Neural cell (in vitro differentiated cells): ENCODE results near the gene MALL. TPM values are rescaled to one million over a fixed set of nuclear protein-coding genes. Genes with fewer than 3 reads are reported as not detected.
"Not testable (repeated sequence)": the region's sequence is repeated elsewhere in the genome, so short reads cannot be mapped to it uniquely, and the experiment has no call there.

ENCODE experiments used
- H2AFZ ChIP-seq: fragments of 200-600, 300-800 bp; sonication (generic), shearing (Covaris generic); 2 replicates; pipeline ENCODE4 v1.6.0; 2014; ENCODE audit warnings: low read depth, mild to moderate bottlenecking, antibody characterized with exemption, low read length, moderate library complexity
- H3F3A ChIP-seq: fragments of 200-600 bp; shearing (Covaris generic); 2 replicates; pipeline ENCODE4 v1.6.1; 2016; ENCODE audit warnings: mild to moderate bottlenecking, moderate library complexity, mixed read lengths, antibody characterized with exemption, low read length; ENCODE audit not compliant: insufficient read depth, poor library complexity, severe bottlenecking
- H3K27ac ChIP-seq: fragments of 200-600, 300-800 bp; sonication (generic), shearing (Covaris generic); 2 replicates; pipeline ENCODE4 v1.5.1; 2014; ENCODE audit warnings: mild to moderate bottlenecking, low read length, moderate library complexity
- H3K27me3 ChIP-seq: fragments of 300-800, 200-600 bp; sonication (generic), shearing (Covaris generic); 2 replicates; pipeline ENCODE4 v1.6.0; 2014; ENCODE audit warnings: mild to moderate bottlenecking, low read depth, low read length, moderate library complexity; ENCODE audit not compliant: insufficient read depth
- H3K36me3 ChIP-seq: fragments of 300-800, 200-600 bp; sonication (generic), shearing (Covaris generic); 2 replicates; pipeline ENCODE4 v1.5.1; 2014; ENCODE audit warnings: mild to moderate bottlenecking, antibody characterized with exemption, low read length, moderate library complexity; ENCODE audit not compliant: insufficient read depth
- H3K4me2 ChIP-seq: fragments of 300-800, 200-600 bp; sonication (generic), shearing (Covaris generic); 2 replicates; pipeline ENCODE4 v1.6.0; 2014; ENCODE audit warnings: mild to moderate bottlenecking, low read length
- H3K4me3 ChIP-seq: fragments of 300-800, 200-600 bp; sonication (generic), shearing (Covaris generic); 2 replicates; pipeline ENCODE4 v1.5.1; 2014; ENCODE audit warnings: mild to moderate bottlenecking, low read length, moderate library complexity
- H3K79me2 ChIP-seq: fragments of 200-600 bp; shearing (Covaris generic); replicated peaks from 2 replicates; pipeline ENCODE4 v1.6.0; 2014; ENCODE audit warnings: mild to moderate bottlenecking, low read length, moderate library complexity; ENCODE audit not compliant: insufficient read depth
- H3K9ac ChIP-seq: fragments of 300-800, 200-600 bp; sonication (generic), shearing (Covaris generic); 2 replicates; pipeline ENCODE4 v1.6.1; 2016; ENCODE audit warnings: mild to moderate bottlenecking, low read length, mixed read lengths
- H3K9me2 ChIP-seq: fragments of 200-600 bp; shearing (Covaris generic); 2 replicates; pipeline ENCODE4 v1.6.1; 2016; ENCODE audit warnings: mild to moderate bottlenecking, low read length, mixed read lengths; ENCODE audit not compliant: insufficient read depth
- H3K9me3 ChIP-seq: fragments of 200-600, 300-800 bp; sonication (generic), shearing (Covaris generic); 2 replicates; pipeline ENCODE4 v1.6.1; 2016; ENCODE audit warnings: mild to moderate bottlenecking, mixed run types, low read length, moderate library complexity, mixed read lengths
- H4K20me1 ChIP-seq: fragments of 200-600 bp; shearing (Covaris generic); 2 replicates; pipeline ENCODE4 v1.6.1; 2016; ENCODE audit warnings: mild to moderate bottlenecking, mixed run types; ENCODE audit not compliant: insufficient read depth
- CTCF ChIP-seq: fragments of 450-650 bp; IDR thresholded peaks from 2 replicates; pipeline ENCODE4 v1.5.1; 2014; ENCODE audit warnings: antibody characterized with exemption, mild to moderate bottlenecking, moderate library complexity; ENCODE audit not compliant: poor library complexity, severe bottlenecking
- EP300 ChIP-seq: fragments of 450-650 bp; conservative IDR thresholded peaks from 2 replicates; pipeline ENCODE4 v1.6.1; 2014; ENCODE audit warnings: antibody characterized with exemption, mild to moderate bottlenecking, moderate library complexity; ENCODE audit not compliant: poor library complexity, severe bottlenecking
- EZH2 ChIP-seq: fragments of 200-600, 300-800 bp; shearing (Covaris generic), sonication (generic); IDR thresholded peaks from 2 replicates; pipeline ENCODE4 v1.6.1; 2014; ENCODE audit warnings: antibody characterized with exemption, low read length, borderline replicate concordance, mild to moderate bottlenecking; ENCODE audit not compliant: insufficient read depth, poor library complexity, severe bottlenecking
- MXI1 ChIP-seq: fragments of 450-650 bp; conservative IDR thresholded peaks from 2 replicates; pipeline ENCODE4 v1.6.1; 2014; ENCODE audit warnings: antibody characterized with exemption, mild to moderate bottlenecking; ENCODE audit not compliant: poor library complexity, severe bottlenecking
- POLR2AphosphoS5 ChIP-seq: IDR thresholded peaks from 2 replicates; pipeline ENCODE4 v1.6.1; 2012
- RAD21 ChIP-seq: fragments of 450-650 bp; conservative IDR thresholded peaks from 2 replicates; pipeline ENCODE4 v1.6.1; 2014; ENCODE audit warnings: antibody characterized with exemption, mild to moderate bottlenecking, moderate library complexity
- REST ChIP-seq: IDR thresholded peaks from 2 replicates; pipeline ENCODE4 v1.6.1; 2012; ENCODE audit warnings: borderline replicate concordance
- SMC3 ChIP-seq: fragments of 450-650 bp; conservative IDR thresholded peaks from 2 replicates; pipeline ENCODE4 v1.6.1; 2014; ENCODE audit warnings: antibody characterized with exemption, mild to moderate bottlenecking, moderate library complexity; ENCODE audit not compliant: poor library complexity
- TAF1 ChIP-seq: IDR thresholded peaks from 2 replicates; pipeline ENCODE4 v1.6.1; 2012; ENCODE audit warnings: low read depth
- polyA plus RNA-seq: library from polyadenylated mRNA; depleted of rRNA; stranded (reverse); fragments of >200 nt; gene quantifications from 2 replicates; pipeline ENCODE4 v1.2.3, GENCODE V29; 2014

MALL gene
- polyA plus RNA-seq, 1 donor from 2014 or later: not detected

GRCh38 chr2:110113961-110114591 lies 1.5 kb downstream of the MALL start:
- H2AFZ ChIP-seq: no peak overlapping the region
- no peak overlapping the region for H3K4me3 ChIP-seq
- H3K27me3 ChIP-seq: peaks cover 20% of the 10 kb centered on the region
- no peak overlapping the region for H3K27ac ChIP-seq
- H3K9me3 ChIP-seq: no peaks in the 10 kb centered on the region
- no peaks in the 10 kb centered on the region for H3K79me2 ChIP-seq
- no peaks in the 10 kb centered on the region for H3K36me3 ChIP-seq
- no peak overlapping the region for H3K9ac ChIP-seq
- TF ChIP-seq EP300 (no peak), EZH2 (no peak), RAD21 (no peak), TAF1 (no peak), REST (no peak), POLR2AphosphoS5 (no peak), SMC3 (no peak), MXI1 (no peak), CTCF (no peak)
- H4K20me1 ChIP-seq: no peaks in the 10 kb centered on the region
- H3K9me2 ChIP-seq: no peaks in the 10 kb centered on the region
- no peak overlapping the region for H3K4me2 ChIP-seq
- no peaks in the 10 kb centered on the region for H3F3A ChIP-seq

- H3K79me2 ChIP-seq, H3K9me3 ChIP-seq, H3K36me3 ChIP-seq, H3K27me3 ChIP-seq, H3F3A ChIP-seq, H4K20me1 ChIP-seq, H3K4me2 ChIP-seq, H3K9me2 ChIP-seq, H3K9ac ChIP-seq, H3K27ac ChIP-seq, H3K4me3 ChIP-seq, H2AFZ ChIP-seq: not testable (repeated sequence)
Measured at GRCh38 chr2:110108291-110108690, 7.3 kb downstream of the MALL start.
